ENCODE measurements around the gene TRIM47.
A peak's percentile ranks its signal among the peaks of the same experiment; 100 is the strongest.

Gene TRIM47

GRCh38 chr17:75897160-75898019 is 19.0 kb upstream of the TRIM47 start:
- no peak for DNase-seq (ENCODE audit: low read depth, low spot score)
- H3K4me3 ChIP-seq (ENCODE audit: low read length) = peak overlapping the region; percentile 77; the same call in 1 of the 2 replicates
- H3K27me3 ChIP-seq (ENCODE audit: control insufficient read depth, insufficient read depth, low read length) = no peaks in the 10 kb centered on the region
- H3K36me3 ChIP-seq (ENCODE audit: control insufficient read depth, insufficient read depth, low read length) = peaks cover 31% of the 10 kb centered on the region
- H3K9me3 ChIP-seq (ENCODE audit: control insufficient read depth, insufficient read depth, low read length) = no peaks in the 10 kb centered on the region
- H3K4me1 ChIP-seq (ENCODE audit: control insufficient read depth, insufficient read depth, low read length) = peaks cover 13% of the 10 kb centered on the region
- no peak overlapping the region for H3K27ac ChIP-seq (ENCODE audit: low read length)
- no CpG with 5 or more reads among the region's 37 CpGs for WGBS (ENCODE audit: insufficient coverage, insufficient read length)

GRCh38 chr17:75896415-75897159 is 18.2 kb upstream of the TRIM47 start, which contains the start of gene TRIM65:
TRIM65 (minus strand) TSS chr17:75896951; CDS start chr17:75896937, 14 bp downstream.
- no peak within 1 kb of the TSS for H3K27ac ChIP-seq (ENCODE audit: low read length)
- peaks cover 31% of the 10 kb centered on the region for H3K36me3 ChIP-seq (ENCODE audit: control insufficient read depth, insufficient read depth, low read length)
- no peak for DNase-seq (ENCODE audit: low read depth, low spot score)

GRCh38 chr17:75895370-75896155 is 17.2 kb upstream of the TRIM47 start:
- no peak for DNase-seq (ENCODE audit: low read depth, low spot score)
- no CpG with 5 or more reads among the region's 28 CpGs for WGBS (ENCODE audit: insufficient coverage, insufficient read length)
- H3K9me3 ChIP-seq (ENCODE audit: control insufficient read depth, insufficient read depth, low read length) = no peaks in the 10 kb centered on the region
- peaks cover 29% of the 10 kb centered on the region for H3K36me3 ChIP-seq (ENCODE audit: control insufficient read depth, insufficient read depth, low read length)
- H3K4me3 ChIP-seq (ENCODE audit: low read length) = peak overlapping the region; percentile 50; the same call in 1 of the 2 replicates
- H3K27me3 ChIP-seq (ENCODE audit: control insufficient read depth, insufficient read depth, low read length) = no peaks in the 10 kb centered on the region
- H3K27ac ChIP-seq (ENCODE audit: low read length) = no peak overlapping the region
- H3K4me1 ChIP-seq (ENCODE audit: control insufficient read depth, insufficient read depth, low read length) = peaks cover 13% of the 10 kb centered on the region

More at GRCh38 chr17:75896415-75897159, 18.2 kb upstream of the TRIM47 start, which contains the start of gene TRIM65:
- H3K9me3 ChIP-seq (ENCODE audit: control insufficient read depth, insufficient read depth, low read length) = no peaks in the 10 kb centered on the region
- no peaks in the 10 kb centered on the region for H3K27me3 ChIP-seq (ENCODE audit: control insufficient read depth, insufficient read depth, low read length)
- H3K4me3 ChIP-seq (ENCODE audit: low read length) = peak within 1 kb of the TSS; percentile 77
- H3K4me1 ChIP-seq (ENCODE audit: control insufficient read depth, insufficient read depth, low read length) = peaks cover 13% of the 10 kb centered on the region
- WGBS (ENCODE audit: insufficient coverage, insufficient read length) = no CpG with 5 or more reads among the region's 102 CpGs

GRCh38 chr17:75894049-75894733 is 15.8 kb upstream of the TRIM47 start:
- peaks cover 24% of the 10 kb centered on the region for H3K36me3 ChIP-seq (ENCODE audit: control insufficient read depth, insufficient read depth, low read length)
- no peaks in the 10 kb centered on the region for H3K9me3 ChIP-seq (ENCODE audit: control insufficient read depth, insufficient read depth, low read length)
- no peak for DNase-seq (ENCODE audit: low read depth, low spot score)
- H3K4me3 ChIP-seq (ENCODE audit: low read length) = no peak overlapping the region
- H3K27me3 ChIP-seq (ENCODE audit: control insufficient read depth, insufficient read depth, low read length) = no peaks in the 10 kb centered on the region
- H3K4me1 ChIP-seq (ENCODE audit: control insufficient read depth, insufficient read depth, low read length) = peaks cover 13% of the 10 kb centered on the region
- WGBS (ENCODE audit: insufficient coverage, insufficient read length) = no CpG with 5 or more reads among the region's 22 CpGs
- H3K27ac ChIP-seq (ENCODE audit: low read length) = no peak overlapping the region

- no peak for DNase-seq (ENCODE audit: low read depth, low spot score)
- no peaks in the 10 kb centered on the region for H3K9me3 ChIP-seq (ENCODE audit: control insufficient read depth, insufficient read depth, low read length)
- H3K4me3 ChIP-seq (ENCODE audit: low read length) = no peak overlapping the region
- no peak overlapping the region for H3K27ac ChIP-seq (ENCODE audit: low read length)
- WGBS (ENCODE audit: insufficient coverage, insufficient read length) = no CpG with 5 or more reads among the region's 18 CpGs
- peaks cover 13% of the 10 kb centered on the region for H3K4me1 ChIP-seq (ENCODE audit: control insufficient read depth, insufficient read depth, low read length)
- H3K27me3 ChIP-seq (ENCODE audit: control insufficient read depth, insufficient read depth, low read length) = no peaks in the 10 kb centered on the region
- peaks cover 19% of the 10 kb centered on the region for H3K36me3 ChIP-seq (ENCODE audit: control insufficient read depth, insufficient read depth, low read length)
These were observed 15.1 kb upstream of the TRIM47 start for GRCh38 chr17:75893305-75894048.

- Histone ChIP-seq H3K27me3 (ENCODE audit: control insufficient read depth, insufficient read depth, low read length) (no peaks in the 10 kb centered on the region), H3K9me3 (ENCODE audit: control insufficient read depth, insufficient read depth, low read length) (no peaks in the 10 kb centered on the region), H3K4me3 (ENCODE audit: low read length) (no peak overlapping the region), H3K36me3 (ENCODE audit: control insufficient read depth, insufficient read depth, low read length) (peaks cover 18% of the 10 kb centered on the region), H3K4me1 (ENCODE audit: control insufficient read depth, insufficient read depth, low read length) (peaks cover 13% of the 10 kb centered on the region), H3K27ac (ENCODE audit: low read length) (no peak overlapping the region)
- no peak for DNase-seq (ENCODE audit: low read depth, low spot score)
- WGBS (ENCODE audit: insufficient coverage, insufficient read length) = no CpG with 5 or more reads among the region's 16 CpGs
These were observed 14.3 kb upstream of the TRIM47 start for GRCh38 chr17:75892556-75893224.

- no CpG with 5 or more reads among the region's 32 CpGs for WGBS (ENCODE audit: insufficient coverage, insufficient read length)
- Histone ChIP-seq H3K4me3 (ENCODE audit: low read length) (no peak overlapping the region), H3K27ac (ENCODE audit: low read length) (no peak overlapping the region), H3K9me3 (ENCODE audit: control insufficient read depth, insufficient read depth, low read length) (no peaks in the 10 kb centered on the region), H3K4me1 (ENCODE audit: control insufficient read depth, insufficient read depth, low read length) (peaks cover 13% of the 10 kb centered on the region), H3K36me3 (ENCODE audit: control insufficient read depth, insufficient read depth, low read length) (peaks cover 18% of the 10 kb centered on the region), H3K27me3 (ENCODE audit: control insufficient read depth, insufficient read depth, low read length) (no peaks in the 10 kb centered on the region)
- DNase-seq (ENCODE audit: low read depth, low spot score) = no peak
These were observed 13.5 kb upstream of the TRIM47 start for GRCh38 chr17:75891605-75892555.

- Histone ChIP-seq H3K36me3 (ENCODE audit: control insufficient read depth, insufficient read depth, low read length) (peaks cover 18% of the 10 kb centered on the region), H3K4me3 (ENCODE audit: low read length) (no peak overlapping the region), H3K4me1 (ENCODE audit: control insufficient read depth, insufficient read depth, low read length) (peaks cover 13% of the 10 kb centered on the region), H3K27me3 (ENCODE audit: control insufficient read depth, insufficient read depth, low read length) (no peaks in the 10 kb centered on the region), H3K27ac (ENCODE audit: low read length) (no peak overlapping the region), H3K9me3 (ENCODE audit: control insufficient read depth, insufficient read depth, low read length) (no peaks in the 10 kb centered on the region)
- DNase-seq (ENCODE audit: low read depth, low spot score) = no peak
- WGBS (ENCODE audit: insufficient coverage, insufficient read length) = no CpG with 5 or more reads among the region's 31 CpGs
These were observed 12.7 kb upstream of the TRIM47 start for GRCh38 chr17:75891022-75891604.

All from iPS DF 6.9 (cell line).